Measurements from ENCODE around the gene TNK2.

Gene TNK2

GRCh38 chr3:195835791-195836190, 72.6 kb downstream of the TNK2 start:
- TF ChIP-seq EZH2phosphoT487 (IDR thresholded peaks at IDR 0.05; ENCODE audit: borderline replicate concordance) (no peak), CTCF (conservative IDR thresholded peaks at IDR 0.05; ENCODE audit: low read length) (no peak)
- no peaks in the 10 kb centered on the region for H3K4me1 ChIP-seq (ENCODE audit: insufficient read depth, low read length, poor library complexity, severe bottlenecking)
- no peaks in the 10 kb centered on the region for H3K9me2 ChIP-seq (replicated peaks; ENCODE audit: low read depth, low read length)
- no peak overlapping the region for H3K9ac ChIP-seq (ENCODE audit: low read depth, low read length, poor library complexity, severe bottlenecking)
- H4K20me1 ChIP-seq (ENCODE audit: insufficient read depth, low read length, poor library complexity, severe bottlenecking): no peaks in the 10 kb centered on the region
- H2AFZ ChIP-seq (ENCODE audit: low read length): no peak overlapping the region
- no peaks in the 10 kb centered on the region for H3K27me3 ChIP-seq (ENCODE audit: insufficient read depth, low read length, poor library complexity, severe bottlenecking)
- no peak overlapping the region for H3K4me2 ChIP-seq (ENCODE audit: low read depth, low read length, poor library complexity, severe bottlenecking)
- H3K36me3 ChIP-seq (ENCODE audit: insufficient read depth, low read length): no peaks in the 10 kb centered on the region
- no peaks in the 10 kb centered on the region for H3K79me2 ChIP-seq (ENCODE audit: insufficient read depth, low read length)
- H3K9me3 ChIP-seq (ENCODE audit: insufficient read depth, low read depth, low read length): no peaks in the 10 kb centered on the region
- H3F3A ChIP-seq (ENCODE audit: low read depth): no peaks in the 10 kb centered on the region
- H3K4me3 ChIP-seq (ENCODE audit: low read length, poor library complexity, severe bottlenecking): no peak overlapping the region

GRCh38 chr3:195834675-195835583, 73.4 kb downstream of the TNK2 start:
- H3K9ac ChIP-seq (ENCODE audit: low read depth, low read length, poor library complexity, severe bottlenecking): no peak overlapping the region
- H3K4me3 ChIP-seq (ENCODE audit: low read length, poor library complexity, severe bottlenecking): no peak overlapping the region
- H3F3A ChIP-seq (ENCODE audit: low read depth): no peaks in the 10 kb centered on the region
- no peaks in the 10 kb centered on the region for H3K36me3 ChIP-seq (ENCODE audit: insufficient read depth, low read length)
- no peaks in the 10 kb centered on the region for H3K79me2 ChIP-seq (ENCODE audit: insufficient read depth, low read length)
- no peak for TF ChIP-seq CTCF (conservative IDR thresholded peaks at IDR 0.05; ENCODE audit: low read length)
- no peak for TF ChIP-seq EZH2phosphoT487 (IDR thresholded peaks at IDR 0.05; ENCODE audit: borderline replicate concordance)
- H3K9me2 ChIP-seq (replicated peaks; ENCODE audit: low read depth, low read length): no peaks in the 10 kb centered on the region
- no peaks in the 10 kb centered on the region for H3K9me3 ChIP-seq (ENCODE audit: insufficient read depth, low read depth, low read length)
- no peaks in the 10 kb centered on the region for H3K4me1 ChIP-seq (ENCODE audit: insufficient read depth, low read length, poor library complexity, severe bottlenecking)
- H3K27me3 ChIP-seq (ENCODE audit: insufficient read depth, low read length, poor library complexity, severe bottlenecking): no peaks in the 10 kb centered on the region
- no peaks in the 10 kb centered on the region for H4K20me1 ChIP-seq (ENCODE audit: insufficient read depth, low read length, poor library complexity, severe bottlenecking)
- H2AFZ ChIP-seq (ENCODE audit: low read length): no peak overlapping the region
- H3K4me2 ChIP-seq (ENCODE audit: low read depth, low read length, poor library complexity, severe bottlenecking): no peak overlapping the region

- no peaks in the 10 kb centered on the region for H4K20me1 ChIP-seq (ENCODE audit: insufficient read depth, low read length, poor library complexity, severe bottlenecking)
- H3K36me3 ChIP-seq (ENCODE audit: insufficient read depth, low read length): no peaks in the 10 kb centered on the region
- no peak overlapping the region for H2AFZ ChIP-seq (ENCODE audit: low read length)
- H3K9ac ChIP-seq (ENCODE audit: low read depth, low read length, poor library complexity, severe bottlenecking): no peak overlapping the region
- no peaks in the 10 kb centered on the region for H3K9me2 ChIP-seq (replicated peaks; ENCODE audit: low read depth, low read length)
- H3K9me3 ChIP-seq (ENCODE audit: insufficient read depth, low read depth, low read length): no peaks in the 10 kb centered on the region
- TF ChIP-seq CTCF (conservative IDR thresholded peaks at IDR 0.05; ENCODE audit: low read length) (no peak), EZH2phosphoT487 (IDR thresholded peaks at IDR 0.05; ENCODE audit: borderline replicate concordance) (no peak)
- no peak overlapping the region for H3K4me2 ChIP-seq (ENCODE audit: low read depth, low read length, poor library complexity, severe bottlenecking)
- H3K27me3 ChIP-seq (ENCODE audit: insufficient read depth, low read length, poor library complexity, severe bottlenecking): no peaks in the 10 kb centered on the region
- H3K4me1 ChIP-seq (ENCODE audit: insufficient read depth, low read length, poor library complexity, severe bottlenecking): no peaks in the 10 kb centered on the region
- no peak overlapping the region for H3K4me3 ChIP-seq (ENCODE audit: low read length, poor library complexity, severe bottlenecking)
- no peaks in the 10 kb centered on the region for H3F3A ChIP-seq (ENCODE audit: low read depth)
- no peaks in the 10 kb centered on the region for H3K79me2 ChIP-seq (ENCODE audit: insufficient read depth, low read length)
Measured at GRCh38 chr3:195829897-195830254, 78.5 kb downstream of the TNK2 start.
